Pulmonary artery endothelial cell (primary cell): ENCODE measurements around the gene CACNA1S. TPM values are rescaled to one million over a fixed set of nuclear protein-coding genes. Genes with fewer than 3 reads are reported as not detected.

ENCODE experiments used
- total RNA-seq: library from RNA; depleted of rRNA; stranded (reverse); fragments of >200 nt; gene quantifications from 2 replicates; pipeline ENCODE4 v1.2.3, GENCODE V29; 2014

Gene CACNA1S
- total RNA-seq, 1 donor from 2014 or later = not detected

Other genes with a start within 250 kb of the CACNA1S start
- not detected in 2 replicates for gene GPR25, start 239.4 kb downstream of the CACNA1S start, total RNA-seq
- gene INAVA, start 217.5 kb downstream of the CACNA1S start, total RNA-seq = not detected in 2 replicates
- 2.2 and 2.9 TPM in 2 replicates for gene KIF21B, start 88.7 kb downstream of the CACNA1S start, total RNA-seq
- not detected in 2 replicates for gene ASCL5, start 14.8 kb upstream of the CACNA1S start, total RNA-seq
- 52.8 and 58.5 TPM in 2 replicates for gene TMEM9, start 42.0 kb upstream of the CACNA1S start, total RNA-seq
- not detected in 2 replicates for gene IGFN1, start 78.4 kb upstream of the CACNA1S start, total RNA-seq
- under 0.01 and 0.04 TPM in 2 replicates for gene PKP1, start 171.1 kb upstream of the CACNA1S start, total RNA-seq